HG02840 (cell line): ENCODE data around the gene SORBS2.

Experiments
- ATAC-seq: cut with Tn5 transposase; IDR thresholded peaks from one replicate; pipeline ENCODE4 v1.9.1; 2021; ENCODE audit warnings: mild to moderate bottlenecking, moderate library complexity, moderate number of reproducible peaks; ENCODE audit not compliant: unreplicated experiment, low FRiP score

The SORBS2 gene

GRCh38 chr4:185682236-185682635, 129.8 kb downstream of the SORBS2 start:
- no peak for ATAC-seq

GRCh38 chr4:185681604-185682003, 130.4 kb downstream of the SORBS2 start:
- ATAC-seq: no peak

GRCh38 chr4:185680617-185681016, 131.4 kb downstream of the SORBS2 start:
- no peak for ATAC-seq

- no peak for ATAC-seq
These were observed 132.5 kb downstream of the SORBS2 start for GRCh38 chr4:185679523-185679922.

DNA sequence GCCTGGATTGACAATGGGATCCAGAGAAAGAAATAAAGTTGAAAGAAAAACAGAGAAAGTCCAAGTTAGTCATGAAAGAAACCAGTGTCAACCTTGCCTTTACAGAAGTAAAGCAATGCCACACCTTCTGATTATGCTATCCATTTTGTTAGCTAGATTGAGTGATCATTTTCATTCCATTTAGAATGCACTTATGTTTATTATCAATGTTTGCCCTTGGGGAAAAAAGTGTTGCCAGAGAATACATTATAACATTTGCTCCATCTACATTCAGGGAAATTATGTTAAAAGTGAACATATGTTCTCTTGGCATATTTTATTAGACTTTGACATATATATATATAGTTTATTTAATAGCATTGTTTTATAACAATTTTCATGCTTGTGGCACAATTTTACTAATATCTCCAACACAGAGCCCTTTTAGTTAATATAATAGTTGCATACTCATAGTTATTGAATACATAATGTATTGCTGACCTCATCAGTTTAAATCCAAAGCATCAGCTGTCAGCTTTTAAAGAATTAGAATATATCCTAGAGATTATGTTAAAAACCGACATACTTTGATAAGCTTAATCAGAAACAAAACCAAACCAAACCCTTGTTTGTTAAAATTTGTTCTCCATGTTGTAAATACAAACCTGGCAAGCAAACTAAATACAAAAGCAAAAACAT, 134.2 kb downstream of the SORBS2 start:
- ATAC-seq: no peak

DNA sequence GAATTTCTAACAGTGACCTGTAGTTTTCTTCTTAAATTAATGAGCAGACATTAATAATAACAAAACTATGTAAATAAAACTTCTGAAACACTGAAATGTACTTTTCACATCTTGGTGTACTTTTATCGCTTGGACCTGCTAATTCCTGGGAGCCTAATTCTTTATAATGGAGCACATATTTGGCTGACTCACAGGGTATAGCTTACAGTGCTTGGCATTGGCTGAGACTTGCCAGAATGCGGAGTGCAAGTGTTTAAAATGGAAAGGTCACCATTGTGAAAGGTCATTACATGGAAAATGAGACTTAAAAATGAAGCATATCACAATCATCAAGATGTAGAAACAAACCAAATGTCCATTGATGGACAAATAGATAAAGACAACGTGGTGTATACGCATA, 139.4 kb downstream of the SORBS2 start:
- ATAC-seq: no peak

GRCh38 chr4:185672151-185672550, 139.8 kb downstream of the SORBS2 start:
- ATAC-seq: no peak

- ATAC-seq: no peak
These were observed 140.5 kb downstream of the SORBS2 start for GRCh38 chr4:185671496-185671895.

GRCh38 chr4:185671066-185671465, 140.9 kb downstream of the SORBS2 start:
- ATAC-seq: no peak

DNA sequence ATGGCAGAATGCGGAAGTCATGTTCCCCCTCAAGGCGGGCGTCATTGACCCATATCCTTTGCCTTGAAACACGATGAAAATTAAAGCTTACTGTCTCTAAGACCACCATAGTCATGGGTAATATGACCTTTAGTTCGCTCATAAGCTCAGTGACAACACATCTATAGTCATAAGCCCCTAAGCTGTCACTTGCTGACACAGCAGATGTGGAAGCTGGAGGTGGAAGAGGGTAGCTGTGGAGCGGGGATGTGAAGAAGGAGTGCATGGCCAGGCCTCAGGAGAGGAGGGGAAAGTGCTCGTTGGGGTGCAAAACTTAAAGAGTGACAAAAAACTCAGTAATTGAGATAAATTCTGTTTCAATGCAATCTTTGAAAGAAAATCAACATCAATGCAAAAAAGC, 142.7 kb downstream of the SORBS2 start:
- no peak for ATAC-seq

GRCh38 chr4:185666156-185666555, 145.8 kb downstream of the SORBS2 start:
- ATAC-seq: no peak

GRCh38 chr4:185665655-185666054, 146.3 kb downstream of the SORBS2 start:
- ATAC-seq: no peak

DNA sequence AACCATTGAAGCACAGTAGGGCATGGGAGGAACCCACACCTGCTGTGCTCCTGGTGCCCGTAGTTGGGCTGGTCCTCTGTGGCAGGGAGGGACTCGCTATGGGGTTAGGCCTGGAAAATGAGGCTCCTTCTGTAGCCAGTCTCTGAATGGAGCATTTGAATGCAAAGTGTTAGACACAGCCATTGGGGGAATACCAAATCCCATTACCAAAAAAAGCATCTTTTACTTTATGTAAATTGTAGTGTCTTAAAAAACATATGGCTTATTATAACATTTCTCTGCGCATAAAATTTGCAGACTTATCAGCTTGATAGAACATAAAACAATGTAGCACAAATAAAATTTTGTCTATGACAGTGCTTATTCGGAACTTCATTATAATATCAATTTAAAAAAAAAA, 147.5 kb downstream of the SORBS2 start:
- ATAC-seq: no peak

DNA sequence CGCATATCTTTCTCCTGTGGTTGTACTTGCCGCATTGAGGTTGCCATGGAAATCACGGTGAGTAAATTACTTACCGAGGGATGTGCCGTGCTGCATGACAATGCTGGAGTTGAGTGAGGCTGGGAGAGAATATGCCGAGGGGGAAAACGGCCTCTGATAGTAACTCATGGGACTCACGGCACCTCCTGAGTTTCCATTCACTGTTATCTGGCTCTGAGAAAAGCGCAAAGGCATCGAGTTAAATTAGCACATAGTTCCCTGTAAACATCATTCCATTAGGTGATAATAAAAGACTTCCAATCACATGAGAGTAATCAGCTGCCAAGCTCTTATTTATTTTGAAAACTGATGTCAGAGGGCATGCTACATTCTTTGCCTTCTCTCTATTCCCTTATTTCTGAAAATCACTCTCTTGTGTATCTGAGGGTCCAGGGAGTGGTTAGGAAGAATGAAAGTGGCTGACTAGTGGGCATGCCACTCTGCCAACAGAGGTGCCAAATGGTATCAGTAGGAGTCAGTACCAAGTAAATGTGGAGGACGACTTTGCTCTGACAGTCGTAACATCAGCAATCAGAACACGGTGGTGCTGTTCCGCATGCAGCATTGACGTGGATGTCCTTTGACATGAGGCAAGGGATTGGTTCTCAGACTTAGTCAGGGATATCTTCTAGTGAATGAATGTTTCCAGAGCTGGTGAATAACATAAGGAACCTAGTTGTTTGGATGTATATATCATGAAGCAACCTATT, 149.8 kb downstream of the SORBS2 start:
- ATAC-seq: no peak

GRCh38 chr4:185660340-185660739, 151.7 kb downstream of the SORBS2 start:
- ATAC-seq: no peak

- no peak for ATAC-seq
These were observed 154.3 kb downstream of the SORBS2 start for GRCh38 chr4:185657699-185658098.

DNA sequence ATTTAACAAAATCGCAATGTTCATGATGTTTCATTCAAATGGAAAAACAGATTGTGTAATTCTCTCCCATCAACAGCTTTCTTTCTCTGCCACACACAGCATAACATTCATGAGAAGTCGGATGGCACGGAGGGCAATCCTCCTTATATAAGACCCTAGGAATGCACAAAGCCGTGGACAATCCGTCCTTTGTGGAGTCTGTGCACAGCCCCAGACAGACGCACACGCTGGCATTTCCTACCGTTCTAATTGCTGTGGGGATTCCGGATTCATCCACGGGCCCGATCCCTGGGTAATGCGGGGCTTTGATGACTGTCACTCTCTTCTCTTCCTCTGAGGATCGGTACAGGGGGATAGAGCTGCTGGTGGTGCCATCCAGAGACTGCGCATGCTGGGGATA, 154.8 kb downstream of the SORBS2 start:
- ATAC-seq: no peak

DNA sequence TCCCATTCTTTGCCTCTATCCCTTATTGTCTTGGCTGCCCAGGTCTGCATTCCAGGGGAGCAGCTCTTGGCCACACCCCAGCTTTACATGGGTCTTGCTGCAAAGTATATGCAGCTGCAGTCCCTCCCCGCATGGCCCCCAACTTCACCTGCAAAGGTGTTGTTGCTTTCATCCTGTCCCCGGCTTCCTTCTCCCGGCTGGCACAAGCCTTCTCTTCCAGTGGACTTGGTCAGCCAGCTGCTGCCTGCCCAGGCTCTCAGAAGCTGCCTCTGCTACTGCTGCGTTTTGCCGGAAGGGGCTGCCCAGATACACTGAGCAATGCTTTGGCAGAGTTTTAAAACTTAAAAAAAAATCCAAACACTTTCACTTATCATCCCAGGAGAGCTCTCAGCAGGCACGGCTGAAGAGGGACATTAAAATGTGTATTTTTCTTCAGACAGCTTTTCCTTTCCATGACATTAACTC, 155.5 kb downstream of the SORBS2 start:
- ATAC-seq: no peak

GRCh38 chr4:185654965-185655554, 156.9 kb downstream of the SORBS2 start:
- no peak for ATAC-seq

GRCh38 chr4:185654311-185654710, 157.7 kb downstream of the SORBS2 start:
- no peak for ATAC-seq

- no peak for ATAC-seq
These were observed 160.1 kb downstream of the SORBS2 start for GRCh38 chr4:185651851-185652250.
